ENCODE data around the gene ZFYVE21. TPM values are rescaled to one million over a fixed set of nuclear protein-coding genes. Genes with fewer than 3 reads are reported as not detected.
"Not testable (repeated sequence)": the region's sequence is repeated elsewhere in the genome, so short reads cannot be mapped to it uniquely, and the experiment has no call there.

Gene ZFYVE21
- total RNA-seq, 1 donor from 2014 or later: 61.3 TPM

- Histone ChIP-seq H3K36me3 (peaks cover 9% of the 10 kb centered on the region), H3K4me1 (no peaks in the 10 kb centered on the region), H3K9me3 (no peaks in the 10 kb centered on the region), H3K27me3 (no peaks in the 10 kb centered on the region), H3K4me3 (no peak overlapping the region), H3K27ac (no peak overlapping the region)
- DNase-seq (no peak), ATAC-seq (no peak)
- intact Hi-C loops (cut with DNase I): no loop called here
- TF ChIP-seq CTCF (IDR thresholded peaks at IDR 0.05): no peak
Observed at GRCh38 chr14:103773521-103773920, 57.9 kb downstream of the ZFYVE21 start.

GRCh38 chr14:103775506-103775905, 59.9 kb downstream of the ZFYVE21 start:
- Histone ChIP-seq H3K27me3 (no peaks in the 10 kb centered on the region), H3K9me3 (no peaks in the 10 kb centered on the region), H3K4me3 (no peak overlapping the region), H3K36me3 (peaks cover 20% of the 10 kb centered on the region), H3K4me1 (no peaks in the 10 kb centered on the region), H3K27ac (no peak overlapping the region)
- DNase-seq: no peak
- ATAC-seq: no peak
- no peak for TF ChIP-seq CTCF (IDR thresholded peaks at IDR 0.05)
- intact Hi-C loops (cut with DNase I): no loop called here

- DNase-seq; H3K9me3 ChIP-seq; H3K27me3 ChIP-seq; H3K27ac ChIP-seq; H3K4me3 ChIP-seq; H3K4me1 ChIP-seq; ATAC-seq; intact Hi-C loops (cut with DNase I): not testable (repeated sequence)
- H3K36me3 ChIP-seq: peaks cover 20% of the 10 kb centered on the region
Observed at GRCh38 chr14:103776319-103776718, 60.7 kb downstream of the ZFYVE21 start.

GRCh38 chr14:103782376-103782775, 66.8 kb downstream of the ZFYVE21 start:
- no peak overlapping the region for H3K27ac ChIP-seq
- DNase-seq (no peak), ATAC-seq (peak; percentile 57)
- intact Hi-C loops (cut with DNase I): no loop called here
- no peak for TF ChIP-seq CTCF (IDR thresholded peaks at IDR 0.05)
- no peaks in the 10 kb centered on the region for H3K9me3 ChIP-seq
- no peaks in the 10 kb centered on the region for H3K27me3 ChIP-seq
- no peaks in the 10 kb centered on the region for H3K4me1 ChIP-seq
- H3K36me3 ChIP-seq: peaks cover 40% of the 10 kb centered on the region
- no peak overlapping the region for H3K4me3 ChIP-seq

Other genes starting within 250 kb of the ZFYVE21 start
- 148 TPM for gene CKB, start 193.0 kb upstream of the ZFYVE21 start, total RNA-seq
- gene TRMT61A, start 186.6 kb upstream of the ZFYVE21 start, total RNA-seq: 11.6 TPM
- gene BAG5, start 153.2 kb upstream of the ZFYVE21 start, total RNA-seq: 33.0 TPM
- 29.7 TPM for gene COA8, start 152.8 kb upstream of the ZFYVE21 start, total RNA-seq
- 172 TPM for gene KLC1, start 86.6 kb upstream of the ZFYVE21 start, total RNA-seq
- gene XRCC3, start 359 bp upstream of the ZFYVE21 start, total RNA-seq: 5.6 TPM
- 78.5 TPM for gene PPP1R13B, start 131.8 kb downstream of the ZFYVE21 start, total RNA-seq
- gene TDRD9, start 212.6 kb downstream of the ZFYVE21 start, total RNA-seq: 6.2 TPM
- not detected for gene RD3L, start 226.7 kb downstream of the ZFYVE21 start, total RNA-seq

All from upper lobe of right lung (tissue), 1 donor.